Right cardiac atrium (tissue), 5 donors: Measurements from ENCODE around the gene EVPLL. TPM values are rescaled to one million over a fixed set of nuclear protein-coding genes. Genes with fewer than 3 reads are reported as not detected.
"Not testable (repeated sequence)": the region's sequence is repeated elsewhere in the genome, so short reads cannot be mapped to it uniquely, and the experiment has no call there.

Experiments used
- ATAC-seq, 2 donors: fragments of 200-7000 bp; cut with Tn5 transposase; one replicate each; pipeline versions ENCODE4 v1.8.0 to v1.9.1; 2020; ENCODE audit warnings: moderate library complexity in 2 of 2, mild to moderate bottlenecking in 1 of 2
- DNase-seq, 3 donors: peaks; one replicate each; pipeline ENCODE4 v3.0.0-alpha.2; 2020
- H3K27ac ChIP-seq: one replicate; pipeline ENCODE4 v1.5.1; 2013; ENCODE audit warnings: mild to moderate bottlenecking, low read length, control low read depth, moderate library complexity
- H3K27me3 ChIP-seq: one replicate; pipeline ENCODE4 v1.6.1; 2013; ENCODE audit not compliant: control insufficient read depth, insufficient read depth
- H3K4me1 ChIP-seq: one replicate; pipeline ENCODE4 v1.6.1; 2013; ENCODE audit warnings: low read length; ENCODE audit not compliant: control insufficient read depth, insufficient read depth
- H3K4me3 ChIP-seq: one replicate; pipeline ENCODE4 v1.5.1; 2013; ENCODE audit warnings: low read length, control low read depth
- H3K9me3 ChIP-seq: one replicate; pipeline ENCODE4 v1.6.1; 2013; ENCODE audit warnings: low read length; ENCODE audit not compliant: control insufficient read depth
- WGBS: extraction: QIAGEN DNeasy Blood & Tissue Kit; methylation state at CpG from one replicate; pipeline ENCODE4 v1.1.7; 2013; 5-methylcytosine and 5-hydroxymethylcytosine counted together
- intact Hi-C, 4 donors: fragments of 100-400 bp; cut with DNase I; formaldehyde crosslinking; loops; one replicate each; pipeline versions ENCODE4 v1.11.0 to v1.14.0; 2022 to 2023
- long read RNA-seq, 4 donors: library from polyadenylated mRNA; unstranded; transcript quantifications; one replicate each; pipeline ENCODE4 v2.0.0, GENCODE V29; 2020 to 2021
- polyA plus RNA-seq: library from polyadenylated mRNA; stranded (reverse); fragments of 200-250 nt; gene quantifications from one replicate; pipeline ENCODE4 v1.2.3, GENCODE V29; 2013
- total RNA-seq, 4 donors: library from RNA; stranded (reverse); fragmentation: NEBNext Ultra II Directional; extraction: Animal tissue kit (Norgen Biotek cat#: 25700); gene quantifications; one replicate each; pipeline ENCODE4 v1.2.1, GENCODE V29; 2021
- donor health status: healthy with polysubstance abuse.
- donor health status: DM: no; HTN: yes; CAD: no.
- donor health status: DM: no; HTN: no; CAD: no.
- donor health status: DM: no; HTN: yes; CAD: no; lungs with severe emphysema.
- donor health status: DM: yes; HTN: yes; CAD: no.

Gene EVPLL
- total RNA-seq, result not detected
- polyA plus RNA-seq, result not detected
- long read RNA-seq, donor 1, result 0 reads
- long read RNA-seq, donor 2, result 0 reads
- long read RNA-seq, donor 3, result 0 reads
- long read RNA-seq, donor 4, result 0 reads

DNA sequence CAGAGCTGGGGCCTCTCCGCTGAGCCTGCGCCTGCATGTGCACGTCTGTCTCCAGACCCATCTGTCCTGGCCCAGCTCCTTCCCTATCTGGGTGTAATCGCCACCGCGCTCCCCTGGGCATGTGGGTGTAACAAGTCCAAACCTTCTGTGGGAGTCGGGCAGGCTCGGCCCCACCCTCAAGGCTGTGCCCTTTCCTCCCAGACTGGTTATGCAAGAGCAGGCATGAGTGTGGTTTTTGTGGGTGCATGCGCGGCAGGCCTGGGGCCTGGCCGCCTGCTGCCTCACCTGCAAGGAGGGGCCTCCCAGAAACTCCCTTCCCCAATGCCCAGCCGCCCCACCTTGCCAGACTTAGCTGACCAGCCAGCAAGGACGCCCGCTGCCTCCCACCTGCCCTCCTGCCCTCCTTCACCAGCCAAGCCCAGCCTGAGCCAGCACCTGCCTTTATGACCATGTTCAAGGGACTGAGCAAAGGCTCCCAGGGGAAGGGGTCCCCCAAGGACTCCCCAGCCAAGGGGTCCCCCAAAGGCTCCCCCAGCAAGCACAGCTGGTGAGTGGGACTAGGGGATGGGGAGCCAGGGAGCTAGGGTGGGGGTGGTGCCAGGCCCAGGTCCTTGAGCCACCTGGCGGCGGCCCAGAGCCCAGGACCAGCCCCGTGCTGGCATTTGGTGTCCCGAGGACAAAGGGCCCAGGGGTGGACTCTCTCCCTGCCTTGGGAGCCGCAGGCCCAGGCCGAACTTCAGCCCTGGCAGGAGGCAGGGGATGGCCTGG lies at the start of gene EVPLL:
Gene EVPLL (plus strand): TSS at position 342 of the 768 bp plus-strand sequence. CDS start 3,160 bp downstream, outside the sequence.
- no peak within 1 kb of the TSS for H3K27ac ChIP-seq
- H3K9me3 ChIP-seq, result no peaks in the 10 kb centered on the region
- ATAC-seq (peak; percentile 53 to 59), DNase-seq (peak; percentile 26 to 78 (median 67))
- H3K4me3 ChIP-seq, result no peak within 1 kb of the TSS
- WGBS, result 69% methylated on average over 20 of the region's 20 CpGs
- intact Hi-C loops, result no loop called here
- H3K27me3 ChIP-seq, result no peaks in the 10 kb centered on the region
- H3K4me1 ChIP-seq, result no peaks in the 10 kb centered on the region

GRCh38 chr17:18328643-18329204 lies 48.9 kb upstream of the EVPLL start:
- WGBS, result 93% methylated on average over 9 of the region's 9 CpGs
- Histone ChIP-seq H3K4me3 (no peak overlapping the region), H3K9me3 (no peaks in the 10 kb centered on the region), H3K27me3 (no peaks in the 10 kb centered on the region), H3K4me1 (no peaks in the 10 kb centered on the region), H3K27ac (no peak overlapping the region)
- ATAC-seq, result no peak
- intact Hi-C loops, result no loop called here
- DNase-seq, result no peak

DNA sequence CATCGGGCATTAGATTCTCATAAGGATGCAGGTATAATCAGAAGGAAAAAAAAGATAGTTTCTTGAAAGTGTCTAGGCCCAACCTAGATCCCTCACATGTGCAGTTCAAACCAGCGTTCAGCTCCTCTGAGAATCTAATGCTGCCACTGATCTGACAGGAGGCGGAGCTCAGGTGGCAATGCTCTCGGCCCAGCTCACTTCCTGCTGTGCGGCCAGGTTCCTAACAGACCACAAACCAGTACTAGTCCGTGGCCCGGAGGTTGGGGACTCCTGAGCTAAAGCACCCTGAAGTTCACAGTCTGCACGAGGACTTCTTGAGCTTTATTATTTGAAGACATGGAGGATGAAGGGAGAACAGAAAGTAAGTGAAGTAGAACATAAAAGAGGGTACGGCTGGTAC lies 45.7 kb upstream of the EVPLL start:
- DNase-seq, result no peak
- Histone ChIP-seq H3K27me3 (no peaks in the 10 kb centered on the region), H3K9me3 (no peaks in the 10 kb centered on the region), H3K4me3 (no peak overlapping the region), H3K27ac (no peak overlapping the region), H3K4me1 (no peaks in the 10 kb centered on the region)
- no peak for ATAC-seq
- 88% methylated on average over 9 of the region's 9 CpGs for WGBS
- intact Hi-C loops, result no loop called here

- no peaks in the 10 kb centered on the region for H3K27me3 ChIP-seq
- no peak overlapping the region for H3K27ac ChIP-seq
- no peaks in the 10 kb centered on the region for H3K9me3 ChIP-seq
- ATAC-seq, result no peak
- WGBS, result 90% methylated on average over 4 of the region's 4 CpGs
- intact Hi-C loops, result no loop called here
- no peak overlapping the region for H3K4me3 ChIP-seq
- DNase-seq, result no peak
- no peaks in the 10 kb centered on the region for H3K4me1 ChIP-seq
Measured at GRCh38 chr17:18332909-18333489, 44.6 kb upstream of the EVPLL start.

DNA sequence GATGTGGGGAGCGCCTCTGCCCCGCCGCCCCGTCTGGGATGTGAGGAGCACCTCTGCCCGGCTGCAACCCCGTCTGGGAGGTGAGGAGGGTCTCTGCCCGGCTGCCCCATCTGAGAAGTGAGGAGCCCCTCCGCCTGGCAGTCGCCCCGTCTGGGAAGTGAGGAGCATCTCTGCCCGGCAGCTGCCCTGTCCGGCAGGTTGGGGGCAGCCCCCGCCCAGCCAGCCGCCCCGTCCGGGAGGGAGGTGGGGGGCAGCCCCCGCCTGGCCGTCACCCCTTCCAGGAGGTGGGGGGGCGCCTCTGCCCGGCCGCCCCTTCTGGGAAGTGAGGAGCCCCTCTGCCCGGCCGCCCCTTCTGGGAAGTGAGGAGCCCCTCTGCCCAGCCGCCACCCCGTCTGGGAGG lies 39.4 kb upstream of the EVPLL start:
- H3K27ac ChIP-seq, H3K9me3 ChIP-seq, H3K4me1 ChIP-seq, ATAC-seq, H3K27me3 ChIP-seq, DNase-seq, intact Hi-C loops, H3K4me3 ChIP-seq: not testable (repeated sequence)
- WGBS, result 96% methylated on average over 25 of the region's 25 CpGs

GRCh38 chr17:18339933-18340332 lies 37.6 kb upstream of the EVPLL start:
- no peak for ATAC-seq
- no peak for DNase-seq
- intact Hi-C loops, result no loop called here

DNA sequence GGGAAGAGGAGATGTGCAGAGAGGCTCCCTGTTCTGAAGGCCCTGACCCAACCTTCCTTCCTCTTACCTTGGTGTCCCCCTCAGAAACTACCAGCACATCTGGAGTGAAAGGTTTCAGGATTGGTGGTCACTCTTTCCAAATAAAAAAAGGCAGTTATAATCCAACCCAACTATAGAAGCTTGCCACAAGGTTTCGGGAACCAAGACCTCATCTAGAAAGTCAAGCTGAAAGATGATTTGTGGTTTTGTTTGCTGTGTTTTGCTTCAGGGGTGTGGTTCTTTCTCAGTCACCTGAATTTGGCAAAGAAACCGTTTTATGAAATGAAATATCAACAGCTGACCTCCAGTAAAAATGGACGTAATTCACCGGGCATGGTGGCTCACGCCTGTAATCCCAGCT lies 33.6 kb upstream of the EVPLL start:
- intact Hi-C loops, result no loop called here
- ATAC-seq, result no peak
- no peaks in the 10 kb centered on the region for H3K4me1 ChIP-seq
- no peaks in the 10 kb centered on the region for H3K9me3 ChIP-seq
- no peak overlapping the region for H3K27ac ChIP-seq
- DNase-seq, result no peak
- no peaks in the 10 kb centered on the region for H3K27me3 ChIP-seq
- WGBS, result 94% methylated on average over 5 of the region's 5 CpGs
- no peak overlapping the region for H3K4me3 ChIP-seq

More at GRCh38 chr17:18339933-18340332, 37.6 kb upstream of the EVPLL start:
- Histone ChIP-seq H3K4me1 (no peaks in the 10 kb centered on the region), H3K4me3 (no peak overlapping the region), H3K27me3 (no peaks in the 10 kb centered on the region), H3K9me3 (no peaks in the 10 kb centered on the region), H3K27ac (no peak overlapping the region)
- 99% methylated on average over 13 of the region's 13 CpGs for WGBS

- ATAC-seq, result no peak
- no peaks in the 10 kb centered on the region for H3K9me3 ChIP-seq
- no peak overlapping the region for H3K4me3 ChIP-seq
- intact Hi-C loops, result no loop called here
- WGBS, result 94% methylated on average over 6 of the region's 6 CpGs
- H3K27ac ChIP-seq, result no peak overlapping the region
- no peaks in the 10 kb centered on the region for H3K4me1 ChIP-seq
- DNase-seq, result no peak
- H3K27me3 ChIP-seq, result no peaks in the 10 kb centered on the region
Measured at GRCh38 chr17:18353541-18353940, 24.0 kb upstream of the EVPLL start.

DNA sequence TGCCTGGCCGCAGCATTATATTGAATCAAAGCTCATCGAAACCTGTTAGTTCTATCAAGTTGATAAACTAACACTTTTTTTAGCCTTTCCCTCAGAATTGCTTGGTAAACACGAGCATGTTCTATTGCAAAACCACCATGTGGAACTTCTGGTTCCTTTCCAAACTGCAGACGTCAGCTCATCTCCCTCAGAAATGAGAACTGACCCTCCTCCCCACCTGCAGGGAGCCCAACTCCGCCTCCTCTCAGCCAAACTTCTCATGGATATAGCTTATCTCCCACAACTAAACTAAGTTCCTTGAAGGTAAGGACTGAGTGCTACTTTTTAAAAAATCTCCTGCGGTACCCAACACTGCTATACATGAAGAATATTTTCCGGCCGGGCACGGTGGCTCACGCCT lies 21.0 kb upstream of the EVPLL start:
- no peak for DNase-seq
- 83% methylated on average over 10 of the region's 10 CpGs for WGBS
- intact Hi-C loops, result no loop called here
- H3K4me3 ChIP-seq, result no peak overlapping the region
- H3K27ac ChIP-seq, result no peak overlapping the region
- H3K27me3 ChIP-seq, result no peaks in the 10 kb centered on the region
- H3K9me3 ChIP-seq, result no peaks in the 10 kb centered on the region
- peak; percentile 31 to 69 for ATAC-seq
- H3K4me1 ChIP-seq, result no peaks in the 10 kb centered on the region

DNA sequence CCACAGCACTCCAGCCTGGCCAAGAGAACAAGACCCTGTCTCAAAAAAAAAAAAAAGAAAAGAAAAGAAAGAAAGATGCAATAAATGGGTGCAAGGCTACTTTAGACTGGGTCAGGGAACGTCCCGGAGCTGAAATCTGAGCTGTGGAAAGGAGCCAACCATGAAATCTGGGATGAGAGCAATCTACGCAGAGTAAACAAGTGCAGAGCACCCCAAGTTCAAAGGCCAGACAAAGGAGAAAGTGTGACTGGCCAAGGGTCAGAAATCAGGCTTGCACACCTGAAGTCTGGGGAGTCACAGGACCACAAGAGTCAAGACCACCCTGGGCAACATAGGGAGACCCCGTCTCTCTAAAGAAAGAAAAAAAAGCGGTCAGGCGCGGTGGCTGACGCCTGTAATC lies 17.1 kb upstream of the EVPLL start:
- no peak overlapping the region for H3K4me3 ChIP-seq
- H3K27me3 ChIP-seq, result no peaks in the 10 kb centered on the region
- intact Hi-C loops, result no loop called here
- whole genome bisulfite sequencing, result 89% methylated on average over 8 of the region's 8 CpGs
- H3K9me3 ChIP-seq, result no peaks in the 10 kb centered on the region
- no peak for DNase-seq
- H3K4me1 ChIP-seq, result no peaks in the 10 kb centered on the region
- H3K27ac ChIP-seq, result no peak overlapping the region
- ATAC-seq, result no peak
